Smooth muscle cell (in vitro differentiated cells): ENCODE data around the gene SPOCK3. TPM values are rescaled to one million over a fixed set of nuclear protein-coding genes. Genes with fewer than 3 reads are reported as not detected.
"Not testable (repeated sequence)": the region's sequence is repeated elsewhere in the genome, so short reads cannot be mapped to it uniquely, and the experiment has no call there.

Experiments
- DNase-seq: peaks from one replicate; lab custom pipeline; 2025; ENCODE audit not compliant: unreplicated experiment; lab: John Stamatoyannopoulos, UW
- H2AFZ ChIP-seq: fragments of 200-600 bp; sonication (generic); 2 replicates; pipeline ENCODE4 v1.6.0; 2016; ENCODE audit warnings: antibody characterized with exemption, low read depth, mild to moderate bottlenecking
- H3F3A ChIP-seq: fragments of 200-600 bp; sonication (generic); 2 replicates; pipeline ENCODE4 v1.6.0; 2017; ENCODE audit warnings: antibody characterized with exemption, low read depth
- H3K27ac ChIP-seq: fragments of 200-600 bp; sonication (generic); 2 replicates; pipeline ENCODE4 v1.5.1; 2016; ENCODE audit warnings: low read depth, mild to moderate bottlenecking
- H3K27me3 ChIP-seq: fragments of 200-600 bp; sonication (generic); 2 replicates; pipeline ENCODE4 v1.6.1; 2016; ENCODE audit warnings: low read depth, mild to moderate bottlenecking
- H3K36me3 ChIP-seq: fragments of 200-600 bp; sonication (generic); 2 replicates; pipeline ENCODE4 v1.5.1; 2016; ENCODE audit warnings: low read depth
- H3K4me1 ChIP-seq: fragments of 200-600 bp; sonication (generic); 2 replicates; pipeline ENCODE4 v1.5.1; 2016; ENCODE audit warnings: low read depth
- H3K4me2 ChIP-seq: fragments of 200-600 bp; sonication (generic); 2 replicates; pipeline ENCODE4 v1.6.0; 2016; ENCODE audit warnings: mild to moderate bottlenecking
- H3K4me3 ChIP-seq: fragments of 200-600 bp; sonication (generic); 2 replicates; pipeline ENCODE4 v1.5.1; 2016; ENCODE audit warnings: mild to moderate bottlenecking
- H3K79me2 ChIP-seq: fragments of 200-600 bp; sonication (generic); 2 replicates; pipeline ENCODE4 v1.6.0; 2016; ENCODE audit warnings: low read depth, mild to moderate bottlenecking
- H3K9ac ChIP-seq: fragments of 200-600 bp; sonication (generic); 2 replicates; pipeline ENCODE4 v1.6.0; 2016; ENCODE audit warnings: low read depth
- H3K9me3 ChIP-seq: fragments of 200-600 bp; sonication (generic); replicated peaks from 2 replicates; pipeline ENCODE4 v1.5.1; 2016; ENCODE audit warnings: low read depth
- H4K20me1 ChIP-seq: fragments of 200-600 bp; sonication (generic); 2 replicates; pipeline ENCODE4 v1.6.0; 2016; ENCODE audit warnings: low read depth
- CTCF ChIP-seq: fragments of 200-600 bp; sonication (generic); IDR thresholded peaks from 2 replicates; pipeline ENCODE4 v1.5.1; 2017; ENCODE audit warnings: borderline replicate concordance, mild to moderate bottlenecking, antibody characterized with exemption; ENCODE audit not compliant: insufficient read depth, poor library complexity, severe bottlenecking
- WGBS: methylation state at CpG from one replicate; pipeline ENCODE4 v1.1.7; 2016; ENCODE audit warnings: low lambda C conversion rate; 5-methylcytosine and 5-hydroxymethylcytosine counted together
- polyA plus RNA-seq: library from polyadenylated mRNA; unstranded; fragments of >200 nt; fragmentation: Nextera tagmentation; extraction: Ambion mirVana; gene quantifications from 2 replicates; pipeline ENCODE4 v1.2.1, GENCODE V29; 2016
- total RNA-seq: library from RNA; depleted of rRNA; stranded (reverse); fragments of >200 nt; gene quantifications from 2 replicates; pipeline ENCODE4 v1.2.3, GENCODE V29; 2014

SPOCK3 gene
- total and polyA plus RNA-seq, 2 experiments from 2014 or later = 0.49 TPM; not detected in 1

GRCh38 chr4:166886718-166887117 is 347.6 kb downstream of the SPOCK3 start:
- Histone ChIP-seq H3K9me3 (no peaks in the 10 kb centered on the region), H3K4me2 (no peak overlapping the region), H3F3A (no peaks in the 10 kb centered on the region), H2AFZ (no peak overlapping the region), H3K79me2 (no peaks in the 10 kb centered on the region), H3K4me1 (no peaks in the 10 kb centered on the region), H3K9ac (no peak overlapping the region), H3K36me3 (no peaks in the 10 kb centered on the region), H3K27ac (no peak overlapping the region), H3K27me3 (no peaks in the 10 kb centered on the region), H3K4me3 (no peak overlapping the region), H4K20me1 (no peaks in the 10 kb centered on the region)
- WGBS = 94% methylated on average over 2 of the region's 2 CpGs
- TF ChIP-seq CTCF = no peak
- no peak for DNase-seq

GRCh38 chr4:166882221-166882620 is 352.1 kb downstream of the SPOCK3 start:
- Histone ChIP-seq H3K27me3 (no peaks in the 10 kb centered on the region), H3K79me2 (no peaks in the 10 kb centered on the region), H2AFZ (no peak overlapping the region), H3K9me3 (no peaks in the 10 kb centered on the region), H3K4me2 (no peak overlapping the region), H3K4me1 (no peaks in the 10 kb centered on the region), H3K27ac (no peak overlapping the region), H3F3A (no peaks in the 10 kb centered on the region), H3K9ac (no peak overlapping the region), H3K36me3 (no peaks in the 10 kb centered on the region), H3K4me3 (no peak overlapping the region), H4K20me1 (no peaks in the 10 kb centered on the region)
- no peak for TF ChIP-seq CTCF
- DNase-seq = no peak
- 84% methylated on average over 2 of the region's 2 CpGs for WGBS

GRCh38 chr4:166875821-166876220 is 358.5 kb downstream of the SPOCK3 start:
- TF ChIP-seq CTCF = no peak
- 71% methylated on average over 5 of the region's 5 CpGs for WGBS
- no peaks in the 10 kb centered on the region for H3K27me3 ChIP-seq

GRCh38 chr4:166862032-166862431 is 372.3 kb downstream of the SPOCK3 start:
- WGBS = 88% methylated on average over 1 of the region's 1 CpG
- no peak for TF ChIP-seq CTCF
- Histone ChIP-seq H3F3A (no peaks in the 10 kb centered on the region), H3K79me2 (no peaks in the 10 kb centered on the region), H3K9me3 (no peaks in the 10 kb centered on the region), H3K4me3 (no peak overlapping the region), H4K20me1 (no peaks in the 10 kb centered on the region), H3K9ac (no peak overlapping the region), H2AFZ (no peak overlapping the region), H3K27ac (no peak overlapping the region), H3K27me3 (no peaks in the 10 kb centered on the region), H3K4me1 (no peaks in the 10 kb centered on the region), H3K4me2 (no peak overlapping the region), H3K36me3 (no peaks in the 10 kb centered on the region)
- DNase-seq = no peak

More at GRCh38 chr4:166875821-166876220, 358.5 kb downstream of the SPOCK3 start:
- Histone ChIP-seq H3K27ac (no peak overlapping the region), H3K79me2 (no peaks in the 10 kb centered on the region), H3K4me3 (no peak overlapping the region), H3K9ac (no peak overlapping the region), H3K9me3 (no peaks in the 10 kb centered on the region), H3K36me3 (no peaks in the 10 kb centered on the region), H4K20me1 (no peaks in the 10 kb centered on the region), H3F3A (no peaks in the 10 kb centered on the region), H2AFZ (no peak overlapping the region), H3K4me2 (no peak overlapping the region), H3K4me1 (no peaks in the 10 kb centered on the region)
- no peak for DNase-seq

GRCh38 chr4:166850398-166850797 is 383.9 kb downstream of the SPOCK3 start:
- not testable (repeated sequence) for H3K9ac ChIP-seq

More at GRCh38 chr4:166850398-166850797, 383.9 kb downstream of the SPOCK3 start:
- H3F3A ChIP-seq, H3K4me3 ChIP-seq, H3K79me2 ChIP-seq, H3K36me3 ChIP-seq, H3K9me3 ChIP-seq, H3K27me3 ChIP-seq, DNase-seq, H4K20me1 ChIP-seq, H3K27ac ChIP-seq, H2AFZ ChIP-seq, H3K4me2 ChIP-seq, H3K4me1 ChIP-seq: not testable (repeated sequence)
- 92% methylated on average over 23 of the region's 23 CpGs for WGBS
